NCI-H2227 (cell line): ENCODE data around the gene AOPEP.

Experiments
- DNase-seq: peaks from one replicate; lab custom pipeline; 2025; ENCODE audit not compliant: unreplicated experiment; lab: John Stamatoyannopoulos, UW

Gene AOPEP

GRCh38 chr9:94760010-94760409 lies 33.5 kb downstream of the AOPEP start:
- peak; percentile 17 for DNase-seq

DNA sequence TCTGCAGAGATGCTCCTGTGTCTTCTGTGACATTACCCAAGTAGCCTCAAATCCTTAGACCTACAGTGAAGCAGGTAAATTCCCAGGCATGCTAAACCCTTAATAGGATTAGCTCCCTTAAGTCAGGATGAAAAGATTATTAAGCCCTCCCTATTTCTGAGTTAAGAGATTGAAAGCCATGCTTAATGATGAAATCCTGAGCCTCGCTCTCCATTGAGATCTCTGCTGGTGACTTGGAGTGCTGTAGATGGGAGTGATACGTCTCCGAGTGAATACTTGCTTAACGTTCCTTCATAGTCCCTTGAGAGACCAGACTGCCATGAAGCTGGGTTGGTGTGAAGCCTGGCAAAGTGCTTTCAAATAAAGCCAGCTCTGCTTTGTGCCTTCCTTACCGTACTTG lies 34.2 kb downstream of the AOPEP start:
- no peak for DNase-seq

GRCh38 chr9:94761481-94761880 lies 35.0 kb downstream of the AOPEP start:
- peak; percentile 21 for DNase-seq

GRCh38 chr9:94767331-94768072 lies 41.0 kb downstream of the AOPEP start:
- DNase-seq, result no peak

DNA sequence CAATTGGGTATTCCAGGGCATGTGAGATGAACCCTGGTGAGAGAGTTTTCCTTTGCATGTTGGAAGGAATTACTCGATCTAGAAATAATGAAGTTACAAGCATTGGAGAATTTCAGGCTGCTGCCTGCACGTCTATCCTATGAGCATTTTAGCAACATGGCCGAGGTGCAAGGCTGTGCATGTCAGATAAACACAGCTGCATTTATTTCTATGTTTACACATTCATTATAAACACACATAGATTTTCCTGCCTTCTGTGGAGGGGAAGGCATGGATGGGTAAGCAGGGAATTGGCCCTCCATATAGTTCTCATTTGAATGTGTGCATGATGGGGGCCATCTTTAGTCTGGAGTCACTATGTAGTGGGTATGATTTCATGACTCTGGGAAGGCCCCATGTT lies 42.3 kb downstream of the AOPEP start:
- DNase-seq, result no peak

GRCh38 chr9:94770334-94770733 lies 43.8 kb downstream of the AOPEP start:
- DNase-seq, result no peak

DNA sequence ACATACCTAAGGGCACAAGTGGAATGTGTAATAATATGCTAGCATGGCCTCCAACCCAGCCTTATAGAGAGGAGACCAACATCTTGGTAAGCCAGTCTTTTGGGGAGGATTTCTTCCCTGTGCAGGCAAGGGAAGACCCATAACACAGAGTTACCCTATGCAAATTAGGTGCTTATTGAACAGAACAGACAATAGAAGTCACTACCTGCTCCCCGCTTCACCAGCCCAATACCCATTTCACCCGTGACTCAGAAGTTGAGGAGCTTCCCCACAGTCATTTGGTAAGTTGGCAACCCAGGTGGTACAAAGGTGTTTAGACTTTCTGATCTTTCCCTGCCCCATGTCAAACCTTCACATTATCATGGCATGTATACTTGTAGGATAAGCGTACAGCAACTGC lies 44.6 kb downstream of the AOPEP start:
- DNase-seq, result no peak

DNA sequence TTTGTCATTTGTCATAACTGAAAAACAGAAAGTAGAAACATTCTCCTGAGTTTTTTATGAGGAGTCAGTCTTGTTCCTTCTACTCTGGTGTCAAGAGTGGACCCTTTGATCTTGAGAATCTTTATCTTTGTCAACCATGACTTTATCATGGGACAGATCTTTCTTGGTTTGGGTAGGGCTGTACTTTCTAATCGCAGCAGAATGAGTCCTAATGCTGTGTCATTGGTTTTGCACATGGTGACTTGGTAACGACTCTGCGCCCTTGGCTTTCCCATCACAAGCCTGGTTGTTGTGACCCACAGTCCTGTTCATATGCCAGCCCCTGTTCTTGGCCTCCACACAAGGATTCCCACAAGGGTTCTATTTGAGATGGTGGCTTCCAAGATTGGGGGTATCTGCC lies 45.6 kb downstream of the AOPEP start:
- DNase-seq, result no peak

DNA sequence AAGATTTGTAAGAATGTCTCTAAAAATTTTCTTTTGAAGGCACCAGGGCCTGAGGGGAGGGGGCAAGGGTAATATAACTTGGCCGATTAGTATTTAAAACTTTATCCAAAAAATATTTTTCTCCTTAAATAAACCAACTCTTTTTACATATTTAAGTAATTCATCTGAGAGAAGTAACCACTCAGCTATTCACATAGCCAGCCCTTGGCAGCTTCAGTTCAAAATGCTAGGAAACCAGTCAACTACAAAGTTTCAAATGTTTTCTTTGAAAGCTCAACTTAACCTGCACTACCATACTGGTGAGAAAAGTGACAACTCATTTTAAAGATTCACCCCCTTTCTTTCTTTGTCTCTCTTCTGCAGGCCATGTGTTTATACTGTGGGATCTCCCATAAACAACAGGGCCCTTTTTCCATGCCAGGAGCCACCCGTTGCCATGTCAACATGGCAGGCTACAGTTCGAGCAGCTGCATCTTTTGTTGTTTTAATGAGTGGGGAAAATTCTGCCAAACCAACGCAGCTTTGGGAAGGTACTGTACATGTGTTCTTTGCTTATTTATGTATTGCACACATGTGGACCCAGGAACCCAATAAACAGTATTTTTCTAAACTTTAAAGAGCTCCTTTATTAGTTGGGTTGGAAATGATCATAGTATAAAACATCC lies 46.3 kb downstream of the AOPEP start:
- peak; percentile 60 for DNase-seq

DNA sequence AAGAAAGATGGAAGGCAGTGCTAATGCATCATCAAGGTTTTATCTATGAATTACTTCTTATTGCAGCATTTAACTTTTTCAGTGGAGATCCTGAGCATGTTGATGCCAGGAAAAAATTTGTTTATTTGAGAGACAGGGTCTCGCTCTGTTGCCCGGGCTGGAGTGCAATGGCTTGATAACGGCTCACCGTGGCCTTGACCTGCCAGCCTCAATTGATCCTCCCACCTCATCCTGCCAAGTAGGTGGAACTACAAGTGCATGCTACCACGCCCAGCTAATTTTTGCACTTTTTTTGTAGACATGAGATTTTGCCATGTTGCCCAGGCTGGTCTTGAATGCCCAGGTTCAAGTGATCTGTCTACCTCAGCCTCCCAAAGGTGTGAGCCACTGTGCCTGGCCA lies 47.2 kb downstream of the AOPEP start:
- no peak for DNase-seq

DNA sequence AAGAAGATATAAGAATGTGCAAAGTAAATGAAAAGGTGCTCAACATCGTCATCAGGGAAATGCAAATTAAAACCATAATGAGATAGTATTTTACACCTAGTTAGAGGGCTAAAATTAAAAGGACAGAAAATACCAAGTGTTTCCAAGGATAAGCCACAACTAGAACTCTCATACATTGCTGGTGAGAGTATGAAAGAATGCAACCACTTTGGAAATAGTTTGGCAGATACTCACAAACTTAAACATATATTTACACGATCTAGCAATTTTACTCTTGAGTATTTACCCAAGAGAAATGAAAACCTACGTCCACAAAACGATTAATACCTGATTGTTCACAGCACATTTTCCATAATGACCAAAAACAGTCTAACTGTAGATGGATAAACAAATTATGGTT lies 51.5 kb downstream of the AOPEP start:
- DNase-seq, result no peak

- no peak for DNase-seq
Measured at GRCh38 chr9:94779031-94779430, 52.5 kb downstream of the AOPEP start.

GRCh38 chr9:94779693-94780290 lies 53.3 kb downstream of the AOPEP start:
- DNase-seq, result no peak

- DNase-seq, result no peak
Measured at GRCh38 chr9:94780516-94780950, 54.0 kb downstream of the AOPEP start.

GRCh38 chr9:94782355-94783101 lies 56.0 kb downstream of the AOPEP start:
- DNase-seq, result no peak

DNA sequence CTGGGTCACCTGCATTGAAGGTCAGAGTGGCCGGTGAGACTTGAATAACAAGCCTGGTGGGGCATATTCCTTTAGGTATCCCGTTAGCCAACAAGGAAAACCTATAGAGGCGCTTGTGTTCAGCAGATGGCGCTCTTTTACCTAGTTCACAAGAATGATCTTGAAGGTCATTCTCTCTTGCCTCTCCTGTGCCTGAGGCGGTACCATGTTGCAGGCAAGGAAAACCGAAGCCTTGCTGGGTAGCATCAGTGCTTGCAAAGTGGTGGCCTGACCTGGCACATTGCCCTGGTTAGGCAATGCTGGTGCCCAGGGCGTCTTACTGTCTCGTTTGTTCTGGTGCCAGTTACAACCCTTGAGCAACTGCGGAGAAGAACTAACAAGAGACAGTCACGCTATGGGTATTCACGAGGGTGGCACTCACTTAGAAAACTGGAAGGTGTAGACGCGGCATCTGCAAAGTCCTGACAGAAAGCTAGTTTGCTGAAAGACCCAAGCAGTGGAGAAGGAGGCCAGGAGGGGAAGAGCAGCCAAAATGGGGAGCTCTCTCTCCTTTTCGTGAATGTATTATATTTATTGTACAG lies 56.7 kb downstream of the AOPEP start:
- DNase-seq, result peak; percentile 74

DNA sequence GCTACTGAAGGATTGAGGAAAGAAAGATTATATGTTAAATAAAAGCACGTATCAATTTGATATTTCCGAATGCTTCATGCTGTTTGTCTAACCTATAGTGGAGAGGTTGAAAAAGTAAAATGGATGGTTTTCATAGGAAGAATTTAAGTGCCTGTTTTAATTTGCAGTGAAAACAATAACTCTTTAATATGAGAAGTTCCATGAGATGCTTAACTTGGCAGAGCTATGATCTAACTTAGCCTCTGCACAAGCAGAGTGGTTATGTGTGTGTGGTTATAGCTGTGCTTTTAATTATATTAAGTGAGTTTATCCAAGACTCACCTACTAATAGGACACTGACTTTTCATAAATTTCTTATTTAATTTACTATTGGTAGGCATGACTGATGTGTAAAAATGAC lies 57.4 kb downstream of the AOPEP start:
- no peak for DNase-seq

DNA sequence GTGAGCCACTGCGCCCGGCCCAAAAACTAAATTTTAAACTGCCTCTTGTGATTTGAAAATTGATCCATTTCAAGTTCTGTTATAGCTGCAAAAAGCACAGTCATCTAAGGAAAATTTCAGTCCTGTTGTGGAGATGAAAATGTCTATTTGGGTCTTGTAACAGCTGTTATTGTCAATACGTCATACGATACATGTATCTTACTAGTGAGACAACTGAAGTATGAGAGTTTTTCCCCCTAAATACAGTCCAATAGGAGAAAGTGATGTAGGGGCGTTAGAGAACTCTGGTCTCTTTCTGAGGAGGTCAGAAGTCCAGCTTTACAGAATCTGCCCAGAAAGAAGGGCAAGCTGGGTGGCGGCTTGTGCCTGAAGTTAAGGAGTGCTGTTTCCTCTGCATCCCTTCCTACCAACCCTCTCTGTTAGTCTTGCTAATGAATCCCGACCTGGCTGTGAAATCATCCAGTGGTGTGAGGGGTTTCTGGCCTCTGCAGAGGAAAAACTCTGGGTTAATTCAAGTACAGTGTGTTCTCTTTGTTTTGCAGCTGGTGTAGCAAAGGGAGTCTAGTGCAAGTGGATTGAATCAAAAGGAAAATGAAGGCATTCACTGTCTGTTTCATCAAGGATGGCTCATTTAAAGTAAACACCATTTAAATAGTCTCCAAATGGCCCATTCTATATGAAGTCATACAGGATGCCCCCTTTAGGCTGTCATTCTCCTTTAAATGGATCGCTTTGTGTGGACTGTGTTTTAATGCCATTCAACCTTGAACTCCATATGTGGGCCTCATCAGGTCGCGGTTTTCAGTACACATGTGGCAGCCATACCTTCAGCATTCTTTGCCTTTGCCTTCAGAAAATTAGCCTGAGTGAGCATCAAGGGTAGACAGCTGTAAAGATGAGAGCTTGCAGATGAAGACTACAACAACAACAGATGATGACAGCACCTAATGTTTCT lies 59.0 kb downstream of the AOPEP start:
- no peak for DNase-seq

DNA sequence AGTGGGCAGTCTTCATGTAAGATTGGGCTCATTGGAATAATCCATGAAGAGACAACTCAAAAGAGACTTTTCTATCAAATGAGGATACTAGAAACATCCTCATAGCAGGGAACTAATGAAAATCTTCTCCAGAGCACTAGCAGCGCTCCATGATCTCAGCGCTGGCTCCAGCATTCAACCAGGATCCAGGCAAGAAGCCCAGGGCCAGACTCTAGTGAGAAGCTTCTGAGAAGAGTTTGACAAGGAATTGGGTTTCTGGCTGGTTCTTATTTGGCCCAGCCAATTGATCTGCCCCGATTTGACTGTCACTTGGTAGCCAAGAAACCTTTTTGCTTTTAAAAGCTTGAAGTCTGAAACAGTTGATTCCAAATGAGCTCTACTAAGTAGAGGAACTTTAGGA lies 60.1 kb downstream of the AOPEP start:
- no peak for DNase-seq

DNA sequence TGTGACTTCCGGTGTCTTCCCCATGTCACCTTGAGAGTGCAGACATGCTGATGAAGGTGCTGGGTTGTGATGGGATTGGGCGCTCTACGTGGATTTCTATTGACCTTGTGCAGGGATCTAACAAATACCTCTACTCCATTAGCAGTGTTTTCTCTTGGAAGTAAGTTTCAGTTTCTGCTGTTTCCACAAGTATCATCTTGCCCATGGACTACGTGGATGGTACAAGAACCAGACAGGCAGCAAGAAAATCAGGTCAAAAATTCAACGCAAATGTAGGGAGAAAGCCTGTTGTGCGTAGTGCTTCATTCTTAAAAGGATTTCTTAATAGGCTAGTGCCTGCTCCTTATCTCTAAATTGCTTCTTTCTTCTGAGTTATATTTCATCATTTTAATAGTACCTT lies 60.8 kb downstream of the AOPEP start:
- no peak for DNase-seq
